HG03575 (cell line): ENCODE data around the gene RHOB.
"Not testable (repeated sequence)": the region's sequence is repeated elsewhere in the genome, so short reads cannot be mapped to it uniquely, and the experiment has no call there.

ENCODE experiments used
- ATAC-seq: cut with Tn5 transposase; IDR thresholded peaks from one replicate; pipeline ENCODE4 v1.9.1; 2021; ENCODE audit not compliant: unreplicated experiment, insufficient number of reproducible peaks, low FRiP score; ENCODE audit errors: extremely low read depth

RHOB gene

DNA sequence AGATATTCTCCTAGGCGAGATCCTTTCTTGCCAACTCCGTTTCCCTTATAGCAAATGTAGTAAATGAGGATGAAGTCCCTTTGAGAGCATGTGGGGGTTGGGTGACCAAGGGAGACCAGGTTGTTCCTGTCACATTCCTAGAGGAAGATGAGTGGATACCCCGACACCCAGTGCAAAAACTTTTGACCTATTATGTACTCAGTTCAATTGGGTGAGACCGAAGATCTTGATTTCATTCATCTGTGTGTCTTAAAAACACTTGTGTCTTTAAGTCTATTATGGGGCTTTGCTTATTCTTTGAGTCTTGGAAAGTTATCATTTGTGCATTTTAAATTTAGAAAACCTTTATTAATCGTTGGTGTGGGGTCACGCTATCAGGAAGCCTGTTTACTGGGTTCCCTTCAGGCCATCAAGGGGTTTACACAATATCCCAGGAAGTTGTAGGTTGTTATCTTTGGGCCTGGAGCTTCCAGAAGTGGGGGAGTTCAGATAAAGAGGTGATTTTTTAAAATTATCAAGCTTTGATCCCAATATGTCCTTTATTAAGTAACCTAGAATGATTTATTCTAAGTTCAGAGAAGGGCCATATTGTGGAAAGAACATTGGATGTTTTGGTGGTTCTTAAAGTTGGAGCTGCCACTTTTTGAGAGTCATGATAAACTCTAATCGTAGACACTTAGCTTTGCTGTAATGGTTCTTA lies 2.8 kb downstream of the RHOB start:
- no peak for ATAC-seq

- ATAC-seq = no peak
Measured at GRCh38 chr2:20450201-20450999, 3.5 kb downstream of the RHOB start.

- no peak for ATAC-seq
Measured at GRCh38 chr2:20451000-20451290, 4.1 kb downstream of the RHOB start.

DNA sequence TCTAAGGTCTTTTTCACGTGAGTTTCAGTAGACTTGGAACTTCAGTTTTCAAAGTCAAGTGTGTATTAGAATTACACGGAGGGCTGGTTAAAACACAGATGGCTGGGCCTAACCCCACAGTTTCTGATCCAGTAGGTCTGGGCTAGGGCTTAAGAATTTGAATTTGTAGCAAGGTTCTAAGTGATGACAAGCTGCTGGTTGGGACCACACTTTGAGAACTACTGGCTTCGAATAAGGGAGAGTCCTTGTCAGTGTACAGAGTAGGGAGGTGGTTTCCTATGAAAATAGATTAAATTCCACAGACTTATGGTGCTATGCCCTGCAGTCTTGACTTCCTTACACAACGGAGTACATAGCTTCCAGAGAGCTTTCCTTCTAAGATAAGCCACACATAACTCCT lies 4.5 kb downstream of the RHOB start:
- ATAC-seq = no peak

DNA sequence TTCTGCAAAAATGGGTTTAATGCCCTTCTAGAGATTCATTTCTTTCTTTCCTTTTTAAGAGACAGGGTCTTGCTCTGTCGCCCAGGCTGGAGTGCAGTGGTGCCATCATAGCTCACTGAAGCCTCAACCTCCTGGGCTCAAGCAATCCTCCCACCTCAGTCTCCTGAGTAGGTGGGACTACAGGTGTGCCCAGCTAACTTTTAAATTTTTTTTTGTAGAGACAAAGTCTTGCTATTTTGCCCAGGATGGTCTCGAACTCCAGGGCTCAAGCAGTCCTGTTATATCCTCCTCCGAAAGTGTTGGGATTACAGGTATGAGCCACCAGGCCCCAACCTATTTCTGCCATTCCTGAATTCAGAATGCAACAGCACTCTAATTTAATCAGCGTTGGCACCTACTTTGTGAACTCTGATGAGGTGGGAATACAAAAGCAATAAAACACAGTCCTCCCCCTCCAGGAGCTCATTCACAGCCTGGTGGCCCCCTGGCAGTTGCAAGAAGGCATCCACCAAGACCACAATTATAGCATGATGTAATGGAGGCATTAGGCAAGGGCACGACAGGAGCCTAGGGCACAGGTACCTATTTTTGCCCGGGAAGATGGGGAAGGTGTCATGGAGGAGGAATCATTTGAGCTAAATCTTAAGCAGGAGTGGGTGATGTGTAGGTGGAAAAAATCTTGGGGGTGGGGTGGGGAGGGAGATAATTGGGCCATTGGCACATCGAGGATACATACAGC lies 5.1 kb downstream of the RHOB start:
- no peak for ATAC-seq

DNA sequence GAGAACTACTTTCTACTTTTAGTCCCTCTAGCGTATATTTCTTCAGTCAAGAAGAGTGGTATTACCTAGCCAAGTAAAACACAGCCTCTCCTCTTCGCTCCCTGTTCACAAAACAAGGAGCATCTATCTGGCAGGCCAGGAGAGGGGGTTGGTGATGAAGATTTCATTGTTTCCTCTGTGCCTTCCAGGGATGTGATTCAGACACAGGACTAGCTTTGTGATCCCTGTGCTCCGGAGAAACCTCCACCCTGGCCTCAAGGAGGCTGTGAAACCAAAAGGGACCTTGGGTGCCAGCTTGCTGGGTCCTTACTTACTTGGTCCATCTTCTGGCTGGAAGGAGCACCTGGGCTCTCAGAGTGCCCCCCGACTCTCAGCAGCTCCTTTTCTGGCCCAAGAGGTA lies 5.7 kb downstream of the RHOB start:
- ATAC-seq = no peak

DNA sequence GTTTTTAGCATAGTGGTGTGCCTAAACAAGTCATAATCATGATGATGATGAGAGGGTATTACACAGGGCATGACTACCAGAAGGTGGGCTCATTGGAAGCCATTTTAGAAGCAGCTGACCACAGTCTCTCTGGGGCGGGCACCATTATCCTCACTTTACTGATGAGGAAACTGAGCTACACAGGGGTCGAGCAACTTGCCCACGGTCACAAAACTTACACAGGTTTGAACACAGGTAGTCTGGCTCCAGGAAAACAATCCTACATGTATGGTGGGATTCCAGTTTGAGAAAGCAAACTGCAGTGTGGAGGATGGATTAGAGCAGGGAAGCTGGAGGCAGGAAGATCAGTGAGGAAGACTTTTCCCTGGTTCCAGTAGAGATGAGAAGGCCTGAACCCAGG lies 6.2 kb downstream of the RHOB start:
- no peak for ATAC-seq

DNA sequence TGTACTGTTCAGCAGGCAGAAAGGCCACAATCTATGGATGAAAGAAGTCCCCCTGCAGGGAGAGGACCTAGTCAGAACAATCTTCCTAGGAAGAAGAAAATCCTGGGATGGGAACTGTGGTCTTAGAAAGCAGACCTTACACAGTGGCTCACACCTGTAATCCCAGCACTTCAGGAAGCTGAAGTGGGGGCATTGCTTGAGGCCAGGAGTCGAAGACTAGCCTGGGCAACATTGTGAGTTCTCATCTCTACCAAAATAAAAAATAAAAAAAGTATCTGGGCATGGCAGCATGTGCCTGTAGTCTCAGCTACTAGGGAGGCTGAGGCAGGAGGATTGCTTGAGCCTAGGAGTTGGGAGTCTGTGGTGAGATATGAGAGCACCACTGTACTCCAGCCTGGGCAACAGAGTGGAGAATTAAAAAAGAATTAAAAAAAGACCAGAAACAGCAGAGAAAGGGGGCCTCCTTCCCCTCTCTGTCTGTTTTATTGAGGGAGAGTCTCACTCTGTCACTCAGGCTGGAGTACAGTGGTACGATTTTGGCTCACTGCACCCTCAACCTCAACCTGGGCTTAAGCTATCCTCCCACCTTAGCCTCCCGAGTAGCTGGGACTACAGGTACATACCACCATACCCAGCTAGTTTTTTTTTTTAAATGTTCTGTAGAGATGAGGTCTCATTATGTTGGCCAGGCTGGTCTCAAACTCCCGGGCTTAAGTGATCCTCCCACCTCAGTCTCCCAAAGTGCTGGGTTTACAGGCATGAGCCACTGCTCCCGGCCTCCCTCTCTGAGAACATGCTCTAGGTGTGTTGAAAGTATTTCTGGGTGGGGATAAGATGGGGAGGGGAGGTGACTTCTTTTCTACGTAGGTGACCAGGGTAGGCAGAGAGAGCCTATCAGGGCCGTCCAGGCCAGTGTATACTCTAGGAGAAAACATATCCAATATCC lies 7.4 kb downstream of the RHOB start:
- no peak for ATAC-seq

GRCh38 chr2:20455076-20455587 lies 8.3 kb downstream of the RHOB start:
- ATAC-seq = no peak

GRCh38 chr2:20456116-20456571 lies 9.3 kb downstream of the RHOB start:
- ATAC-seq = no peak

- no peak for ATAC-seq
Measured at GRCh38 chr2:20456636-20457426, 10.0 kb downstream of the RHOB start.

DNA sequence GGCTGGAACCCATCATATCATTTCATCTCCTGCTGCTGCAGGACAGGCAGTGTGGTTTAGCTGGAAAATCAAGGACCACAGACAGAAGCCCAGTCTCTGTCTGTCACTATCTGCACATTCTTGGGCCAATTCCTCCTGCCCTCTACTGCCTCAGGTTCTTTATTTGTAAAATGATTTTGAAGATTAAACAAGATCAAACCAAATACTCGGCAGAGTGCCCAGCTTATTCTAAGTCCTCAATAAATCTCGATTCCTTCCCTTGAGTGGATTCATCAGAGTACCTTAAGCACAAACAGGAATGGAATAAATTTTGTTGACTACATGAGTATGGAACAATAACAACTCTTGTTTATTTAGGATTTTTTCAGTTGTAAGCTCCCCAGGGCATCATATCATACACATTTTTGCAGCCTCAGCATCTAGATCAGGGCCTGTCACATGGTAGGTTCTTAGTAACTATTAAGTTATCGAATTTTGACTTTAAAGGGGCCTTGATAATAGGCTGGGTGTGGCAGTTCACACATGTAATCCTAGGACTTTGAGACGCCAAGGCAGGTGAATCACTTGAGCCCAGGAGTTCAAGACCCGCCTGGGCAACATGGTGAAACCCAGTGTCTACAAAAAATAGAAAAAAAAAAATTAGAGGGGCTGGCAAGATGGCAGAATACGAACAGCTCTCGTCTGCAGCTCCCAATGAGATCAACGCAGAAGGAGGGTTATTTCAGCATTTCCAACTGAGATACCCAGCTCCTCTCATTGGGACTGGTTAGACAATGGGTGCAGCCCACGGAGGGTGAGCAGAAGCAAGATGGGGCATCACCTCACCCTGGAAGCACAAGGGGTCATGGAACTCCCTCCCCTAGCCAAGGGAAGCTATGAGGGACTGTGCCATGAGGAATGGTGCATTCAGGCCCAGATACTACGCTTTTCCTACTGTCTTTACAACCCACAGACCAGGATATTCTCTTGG lies 11.1 kb downstream of the RHOB start:
- ATAC-seq = no peak

- ATAC-seq = not testable (repeated sequence)
Measured at GRCh38 chr2:20458737-20459484, 12.0 kb downstream of the RHOB start.

DNA sequence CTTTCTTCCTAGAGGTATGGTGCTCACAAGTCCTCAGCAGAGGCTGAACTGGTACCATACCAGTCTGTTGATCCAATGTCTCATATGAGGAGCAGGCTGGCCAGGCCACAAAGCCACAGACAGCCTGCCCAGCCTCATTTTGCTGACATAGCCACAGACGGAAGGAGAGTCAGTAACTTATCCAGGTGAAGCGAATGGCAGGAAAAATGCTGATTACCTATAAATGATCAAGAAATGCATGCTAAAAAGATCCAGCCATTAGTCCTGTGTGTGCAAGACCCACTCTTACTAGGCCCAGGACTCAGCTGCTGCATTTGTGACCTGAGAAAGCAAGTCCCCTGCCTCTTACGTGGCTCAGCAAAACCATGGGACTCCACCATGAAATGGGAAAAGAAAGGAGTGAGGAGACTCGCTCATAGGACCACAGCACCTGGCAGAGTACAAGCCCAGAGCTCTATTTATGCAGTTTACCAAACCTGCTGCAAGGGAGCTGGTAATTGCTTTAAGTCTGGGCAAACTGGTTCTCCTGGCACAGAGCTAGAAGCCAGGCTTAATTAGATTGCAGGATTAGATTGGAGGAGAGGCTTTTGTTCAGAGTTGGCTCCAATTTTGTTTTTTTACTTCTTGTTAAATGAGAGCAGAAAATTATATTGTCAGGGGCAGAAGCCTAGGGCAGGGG lies 19.0 kb downstream of the RHOB start:
- ATAC-seq = no peak

DNA sequence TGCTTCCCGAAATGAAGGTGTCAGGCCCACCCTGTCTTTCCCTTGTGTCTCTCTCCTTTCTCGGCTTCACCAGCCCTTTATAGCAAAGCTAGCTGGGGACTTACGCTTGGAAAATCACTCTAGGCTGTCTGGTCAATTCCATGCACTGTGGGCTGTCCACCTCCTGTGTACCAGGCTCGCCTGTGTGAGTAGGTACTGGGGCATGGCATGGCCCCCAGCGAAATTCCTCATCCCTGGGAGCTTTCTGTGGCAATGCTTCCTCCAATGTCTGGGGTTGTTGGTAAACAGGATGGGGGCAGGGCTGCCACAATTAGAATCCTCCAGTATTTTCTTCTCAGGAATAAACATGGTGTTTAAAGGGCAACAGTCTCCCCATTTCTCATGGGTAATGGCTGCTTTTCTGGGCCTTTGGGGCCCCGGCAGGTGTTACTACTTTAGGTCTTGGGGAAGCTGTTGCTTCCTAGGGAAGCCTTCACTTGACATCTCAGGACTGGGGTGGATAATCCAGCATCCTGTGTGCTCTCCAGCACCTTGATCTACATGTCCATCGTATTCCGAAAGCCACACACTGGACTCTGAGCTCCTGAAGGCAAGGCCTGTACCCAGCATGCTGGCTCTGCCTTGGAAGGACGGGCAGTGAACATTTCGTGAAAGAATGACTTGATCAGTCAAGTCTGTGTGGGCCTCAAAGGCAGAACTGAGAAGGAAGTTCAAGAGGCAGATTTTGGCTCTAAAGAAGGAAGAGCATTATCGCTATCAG lies 21.1 kb downstream of the RHOB start:
- ATAC-seq = no peak
